HEK293 (cell line): ENCODE results near the gene EIF4B.
A peak's percentile ranks its signal among the peaks of the same experiment; 100 is the strongest.
"Not testable (repeated sequence)": the region's sequence is repeated elsewhere in the genome, so short reads cannot be mapped to it uniquely, and the experiment has no call there.

Source experiments
- CTCF ChIA-PET: fragments of 350-600 bp; formaldehyde crosslinking; extraction: SDS; loops from one replicate; lab custom pipeline; 2021; ENCODE audit warnings: antibody characterized with exemption; lab: Yijun Ruan, JAX
- POLR2A ChIA-PET: fragments of 300-600 bp; formaldehyde crosslinking; extraction: SDS; loops from one replicate; lab custom pipeline; 2020; ENCODE audit warnings: antibody characterized with exemption, inconsistent platforms; lab: Yijun Ruan, JAX
- H3K27ac ChIP-seq: fragments of 200-500 bp; sonication (Bioruptor generic); 2 replicates; pipeline ENCODE4 v1.5.1; 2014; ENCODE audit warnings: low read depth, low read length, control low read depth, inconsistent platforms; ENCODE audit errors: extremely low read depth
- H3K36me3 ChIP-seq, 2 experiments: fragments of 200-500 bp in 1 of 2; sonication (Bioruptor generic) in 1 of 2; 1 replicate in 1 of 2; 2 replicates in 1 of 2; pipeline ENCODE4 v1.5.1; 2014 to 2017; ENCODE audit warnings: inconsistent platforms in 2 of 2, low read length in 2 of 2; ENCODE audit not compliant: control insufficient read depth in 2 of 2, insufficient read depth in 1 of 2
- H3K4me1 ChIP-seq: fragments of 200-500 bp; sonication (Bioruptor generic); 2 replicates; pipeline ENCODE4 v1.5.1; 2014; ENCODE audit warnings: mild to moderate bottlenecking, low read length, inconsistent platforms; ENCODE audit not compliant: control insufficient read depth, insufficient read depth
- H3K4me3 ChIP-seq: 2 replicates; pipeline ENCODE4 v1.5.1; 2011; ENCODE audit warnings: low read depth, mild to moderate bottlenecking, control low read depth, low read length, moderate library complexity
- H3K9me3 ChIP-seq: fragments of 200-500 bp; sonication (Bioruptor generic); 2 replicates; pipeline ENCODE4 v1.5.1; 2014; ENCODE audit warnings: low read depth, low read length, inconsistent platforms; ENCODE audit not compliant: control insufficient read depth, insufficient read depth
- KLF1 ChIP-seq: fragments of 450-650 bp; formaldehyde crosslinking; IDR thresholded peaks from 2 replicates; pipeline ENCODE4 v1.5.1; 2016; ENCODE audit warnings: missing biosample characterization, missing genetic modification characterization
- KLF16 ChIP-seq: fragments of 450-650 bp; formaldehyde crosslinking; IDR thresholded peaks from 2 replicates; pipeline ENCODE4 v1.5.1; 2017; ENCODE audit warnings: missing biosample characterization, missing genetic modification characterization
- SETDB1 ChIP-seq: IDR thresholded peaks from one replicate; pipeline ENCODE4 v1.6.1; 2017; ENCODE audit warnings: mild to moderate bottlenecking, low read length, moderate library complexity, mixed read lengths; ENCODE audit not compliant: insufficient read length
- ZFP37 ChIP-seq: fragments of 450-650 bp; formaldehyde crosslinking; IDR thresholded peaks from 2 replicates; pipeline ENCODE4 v1.5.1; 2016; ENCODE audit warnings: missing biosample characterization, missing genetic modification characterization
- ZNF121 ChIP-seq: fragments of 450-650 bp; formaldehyde crosslinking; IDR thresholded peaks from 2 replicates; pipeline ENCODE4 v1.5.1; 2016; ENCODE audit warnings: missing biosample characterization, missing genetic modification characterization
- ZNF248 ChIP-seq: fragments of 450-650 bp; formaldehyde crosslinking; IDR thresholded peaks from 2 replicates; pipeline ENCODE4 v1.5.1; 2017; ENCODE audit warnings: missing biosample characterization, missing genetic modification characterization
- ZNF394 ChIP-seq: fragments of 450-650 bp; formaldehyde crosslinking; IDR thresholded peaks from 2 replicates; pipeline ENCODE4 v1.5.1; 2016; ENCODE audit warnings: missing biosample characterization, missing genetic modification characterization, mild to moderate bottlenecking, moderate library complexity, borderline replicate concordance
- ZNF558 ChIP-seq: fragments of 450-650 bp; formaldehyde crosslinking; IDR thresholded peaks from 2 replicates; pipeline ENCODE4 v1.5.1; 2016; ENCODE audit warnings: missing biosample characterization, missing genetic modification characterization
- ZSCAN16 ChIP-seq: fragments of 450-650 bp; formaldehyde crosslinking; IDR thresholded peaks from 2 replicates; pipeline ENCODE4 v1.5.1; 2016; ENCODE audit warnings: missing biosample characterization, missing genetic modification characterization
- TF ChIP-seq, protein P1 (sequence below): fragments of 450-650 bp; formaldehyde crosslinking; IDR thresholded peaks from 2 replicates; pipeline ENCODE4 v1.5.1; 2016; ENCODE audit warnings: missing biosample characterization, missing genetic modification characterization
- TF ChIP-seq, protein P2 (sequence below): fragments of 450-650 bp; formaldehyde crosslinking; IDR thresholded peaks from 2 replicates; pipeline ENCODE4 v1.5.1; 2016; ENCODE audit warnings: missing biosample characterization, missing genetic modification characterization
- TF ChIP-seq, protein P3 (sequence below): fragments of 450-650 bp; formaldehyde crosslinking; IDR thresholded peaks from 2 replicates; pipeline ENCODE4 v1.5.1; 2016; ENCODE audit warnings: missing biosample characterization, missing genetic modification characterization
- TF ChIP-seq, protein P4 (sequence below): fragments of 450-650 bp; formaldehyde crosslinking; IDR thresholded peaks from 2 replicates; pipeline ENCODE4 v1.5.1; 2016; ENCODE audit warnings: missing biosample characterization, missing genetic modification characterization
- TF ChIP-seq, protein P5 (sequence below): fragments of 450-650 bp; formaldehyde crosslinking; IDR thresholded peaks from 2 replicates; pipeline ENCODE4 v1.5.1; 2016; ENCODE audit warnings: missing biosample characterization, missing genetic modification characterization

Gene EIF4B

DNA sequence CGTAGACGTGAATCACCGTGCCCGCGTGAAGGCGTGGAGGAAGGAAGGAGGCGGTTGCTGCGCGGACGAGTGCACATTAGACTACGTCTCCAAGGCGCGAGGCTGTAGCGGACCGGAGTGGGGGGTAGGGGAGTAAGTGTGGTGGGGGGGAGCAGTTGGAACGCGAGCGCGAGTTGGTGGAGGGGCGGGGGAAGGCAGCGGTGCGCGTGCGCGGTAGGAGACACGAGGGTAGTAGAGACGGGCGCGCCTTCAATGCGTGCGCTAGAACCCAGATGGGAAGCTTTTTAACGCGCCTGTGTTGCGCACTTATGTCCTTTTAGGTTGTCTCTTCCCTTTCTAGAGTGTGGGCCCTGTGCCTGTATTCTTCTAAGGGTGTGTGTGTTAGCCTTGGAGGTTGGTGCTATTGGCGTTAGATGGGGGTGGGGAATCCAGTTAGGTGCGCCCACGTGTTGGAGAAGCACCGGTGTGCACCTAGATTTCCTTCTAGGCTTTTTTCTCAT, 604 bp downstream of the EIF4B start (continued):
- TF ChIP-seq, protein P1, sequence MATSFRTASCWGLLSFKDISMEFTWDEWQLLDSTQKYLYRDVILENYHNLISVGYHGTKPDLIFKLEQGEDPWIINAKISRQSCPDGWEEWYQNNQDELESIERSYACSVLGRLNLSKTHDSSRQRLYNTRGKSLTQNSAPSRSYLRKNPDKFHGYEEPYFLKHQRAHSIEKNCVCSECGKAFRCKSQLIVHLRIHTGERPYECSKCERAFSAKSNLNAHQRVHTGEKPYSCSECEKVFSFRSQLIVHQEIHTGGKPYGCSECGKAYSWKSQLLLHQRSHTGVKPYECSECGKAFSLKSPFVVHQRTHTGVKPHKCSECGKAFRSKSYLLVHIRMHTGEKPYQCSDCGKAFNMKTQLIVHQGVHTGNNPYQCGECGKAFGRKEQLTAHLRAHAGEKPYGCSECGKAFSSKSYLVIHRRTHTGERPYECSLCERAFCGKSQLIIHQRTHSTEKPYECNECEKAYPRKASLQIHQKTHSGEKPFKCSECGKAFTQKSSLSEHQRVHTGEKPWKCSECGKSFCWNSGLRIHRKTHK (tag by site-specific recombination), result no peak
- TF ChIP-seq SETDB1 (no peak), ZSCAN16 (0 out of 2 replicates have a peak, but pooled peaks have one; percentile 49), KLF16 (0 out of 2 replicates have a peak, but pooled peaks have one; percentile 11)
- TF ChIP-seq, protein P2, sequence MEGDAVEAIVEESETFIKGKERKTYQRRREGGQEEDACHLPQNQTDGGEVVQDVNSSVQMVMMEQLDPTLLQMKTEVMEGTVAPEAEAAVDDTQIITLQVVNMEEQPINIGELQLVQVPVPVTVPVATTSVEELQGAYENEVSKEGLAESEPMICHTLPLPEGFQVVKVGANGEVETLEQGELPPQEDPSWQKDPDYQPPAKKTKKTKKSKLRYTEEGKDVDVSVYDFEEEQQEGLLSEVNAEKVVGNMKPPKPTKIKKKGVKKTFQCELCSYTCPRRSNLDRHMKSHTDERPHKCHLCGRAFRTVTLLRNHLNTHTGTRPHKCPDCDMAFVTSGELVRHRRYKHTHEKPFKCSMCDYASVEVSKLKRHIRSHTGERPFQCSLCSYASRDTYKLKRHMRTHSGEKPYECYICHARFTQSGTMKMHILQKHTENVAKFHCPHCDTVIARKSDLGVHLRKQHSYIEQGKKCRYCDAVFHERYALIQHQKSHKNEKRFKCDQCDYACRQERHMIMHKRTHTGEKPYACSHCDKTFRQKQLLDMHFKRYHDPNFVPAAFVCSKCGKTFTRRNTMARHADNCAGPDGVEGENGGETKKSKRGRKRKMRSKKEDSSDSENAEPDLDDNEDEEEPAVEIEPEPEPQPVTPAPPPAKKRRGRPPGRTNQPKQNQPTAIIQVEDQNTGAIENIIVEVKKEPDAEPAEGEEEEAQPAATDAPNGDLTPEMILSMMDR (tag by site-specific recombination), result 0 out of 2 replicates have a peak, but pooled peaks have one; percentile 8

DNA sequence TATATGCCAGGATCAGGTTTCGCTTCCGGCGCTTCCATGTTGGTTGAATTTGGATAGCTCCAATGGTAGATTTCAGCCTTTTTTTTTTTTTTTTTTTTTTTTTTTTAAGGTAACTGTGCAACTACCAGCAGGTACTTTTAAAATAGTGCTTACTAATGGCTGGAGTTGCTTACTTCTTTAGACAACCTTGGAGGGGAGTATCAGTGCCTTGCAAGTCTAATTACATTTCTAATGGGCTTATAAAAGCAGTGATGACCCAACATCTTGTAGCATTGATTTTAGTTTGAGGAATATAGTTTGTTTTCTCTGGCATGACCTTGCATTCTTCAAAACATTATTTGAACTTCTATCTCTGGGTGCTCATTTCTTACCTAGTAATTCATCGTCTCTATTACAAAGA, 1.1 kb downstream of the EIF4B start:
- ChIA-PET CTCF (interaction anchor here (0.6 to 1.4 kb wide), 5 partner anchors 32 to 786 kb away, joined by 4 to 5 read pairs (median 4); no protein-coding TSS in a partner anchor), POLR2A (interaction anchor here (0.8 kb wide), 1 partner anchor 10 kb away, joined by 3 read pairs; no protein-coding TSS in a partner anchor)
- Histone ChIP-seq H3K27ac (peak overlapping the region; percentile 94; the same call in 1 of the 2 replicates), H3K4me1 (peaks cover 3% of the 10 kb centered on the region), H3K9me3 (no peaks in the 10 kb centered on the region)
- TF ChIP-seq ZNF248 (tag by site-specific recombination), result no peak
- TF ChIP-seq, protein P3, sequence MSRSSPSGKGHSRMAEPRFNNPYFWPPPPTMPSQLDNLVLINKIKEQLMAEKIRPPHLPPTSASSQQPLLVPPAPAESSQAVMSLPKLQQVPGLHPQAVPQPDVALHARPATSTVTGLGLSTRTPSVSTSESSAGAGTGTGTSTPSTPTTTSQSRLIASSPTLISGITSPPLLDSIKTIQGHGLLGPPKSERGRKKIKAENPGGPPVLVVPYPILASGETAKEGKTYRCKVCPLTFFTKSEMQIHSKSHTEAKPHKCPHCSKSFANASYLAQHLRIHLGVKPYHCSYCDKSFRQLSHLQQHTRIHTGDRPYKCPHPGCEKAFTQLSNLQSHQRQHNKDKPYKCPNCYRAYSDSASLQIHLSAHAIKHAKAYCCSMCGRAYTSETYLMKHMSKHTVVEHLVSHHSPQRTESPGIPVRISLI (tag by site-specific recombination), result peak; percentile 57
- TF ChIP-seq, protein P4, sequence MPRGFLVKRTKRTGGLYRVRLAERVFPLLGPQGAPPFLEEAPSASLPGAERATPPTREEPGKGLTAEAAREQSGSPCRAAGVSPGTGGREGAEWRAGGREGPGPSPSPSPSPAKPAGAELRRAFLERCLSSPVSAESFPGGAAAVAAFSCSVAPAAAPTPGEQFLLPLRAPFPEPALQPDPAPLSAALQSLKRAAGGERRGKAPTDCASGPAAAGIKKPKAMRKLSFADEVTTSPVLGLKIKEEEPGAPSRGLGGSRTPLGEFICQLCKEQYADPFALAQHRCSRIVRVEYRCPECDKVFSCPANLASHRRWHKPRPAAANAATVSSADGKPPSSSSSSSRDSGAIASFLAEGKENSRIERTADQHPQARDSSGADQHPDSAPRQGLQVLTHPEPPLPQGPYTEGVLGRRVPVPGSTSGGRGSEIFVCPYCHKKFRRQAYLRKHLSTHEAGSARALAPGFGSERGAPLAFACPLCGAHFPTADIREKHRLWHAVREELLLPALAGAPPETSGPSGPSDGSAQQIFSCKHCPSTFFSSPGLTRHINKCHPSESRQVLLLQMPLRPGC, result no peak
- TF ChIP-seq ZNF558 (tag by site-specific recombination), result 0 out of 2 replicates have a peak, but pooled peaks have one; percentile 41
- TF ChIP-seq, protein P5, sequence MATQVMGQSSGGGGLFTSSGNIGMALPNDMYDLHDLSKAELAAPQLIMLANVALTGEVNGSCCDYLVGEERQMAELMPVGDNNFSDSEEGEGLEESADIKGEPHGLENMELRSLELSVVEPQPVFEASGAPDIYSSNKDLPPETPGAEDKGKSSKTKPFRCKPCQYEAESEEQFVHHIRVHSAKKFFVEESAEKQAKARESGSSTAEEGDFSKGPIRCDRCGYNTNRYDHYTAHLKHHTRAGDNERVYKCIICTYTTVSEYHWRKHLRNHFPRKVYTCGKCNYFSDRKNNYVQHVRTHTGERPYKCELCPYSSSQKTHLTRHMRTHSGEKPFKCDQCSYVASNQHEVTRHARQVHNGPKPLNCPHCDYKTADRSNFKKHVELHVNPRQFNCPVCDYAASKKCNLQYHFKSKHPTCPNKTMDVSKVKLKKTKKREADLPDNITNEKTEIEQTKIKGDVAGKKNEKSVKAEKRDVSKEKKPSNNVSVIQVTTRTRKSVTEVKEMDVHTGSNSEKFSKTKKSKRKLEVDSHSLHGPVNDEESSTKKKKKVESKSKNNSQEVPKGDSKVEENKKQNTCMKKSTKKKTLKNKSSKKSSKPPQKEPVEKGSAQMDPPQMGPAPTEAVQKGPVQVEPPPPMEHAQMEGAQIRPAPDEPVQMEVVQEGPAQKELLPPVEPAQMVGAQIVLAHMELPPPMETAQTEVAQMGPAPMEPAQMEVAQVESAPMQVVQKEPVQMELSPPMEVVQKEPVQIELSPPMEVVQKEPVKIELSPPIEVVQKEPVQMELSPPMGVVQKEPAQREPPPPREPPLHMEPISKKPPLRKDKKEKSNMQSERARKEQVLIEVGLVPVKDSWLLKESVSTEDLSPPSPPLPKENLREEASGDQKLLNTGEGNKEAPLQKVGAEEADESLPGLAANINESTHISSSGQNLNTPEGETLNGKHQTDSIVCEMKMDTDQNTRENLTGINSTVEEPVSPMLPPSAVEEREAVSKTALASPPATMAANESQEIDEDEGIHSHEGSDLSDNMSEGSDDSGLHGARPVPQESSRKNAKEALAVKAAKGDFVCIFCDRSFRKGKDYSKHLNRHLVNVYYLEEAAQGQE (tag by site-specific recombination), result peak; percentile 36; the same call in 1 of the 2 replicates
- no peak for TF ChIP-seq ZFP37
- TF ChIP-seq, all 188 proteins: peak for 3
- Histone ChIP-seq H3K4me3 (peak overlapping the region; percentile 65), H3K36me3 (peaks cover 18 to 25% of the 10 kb centered on the region in 2 experiments; a peak in 2 of 3 replicates)

DNA sequence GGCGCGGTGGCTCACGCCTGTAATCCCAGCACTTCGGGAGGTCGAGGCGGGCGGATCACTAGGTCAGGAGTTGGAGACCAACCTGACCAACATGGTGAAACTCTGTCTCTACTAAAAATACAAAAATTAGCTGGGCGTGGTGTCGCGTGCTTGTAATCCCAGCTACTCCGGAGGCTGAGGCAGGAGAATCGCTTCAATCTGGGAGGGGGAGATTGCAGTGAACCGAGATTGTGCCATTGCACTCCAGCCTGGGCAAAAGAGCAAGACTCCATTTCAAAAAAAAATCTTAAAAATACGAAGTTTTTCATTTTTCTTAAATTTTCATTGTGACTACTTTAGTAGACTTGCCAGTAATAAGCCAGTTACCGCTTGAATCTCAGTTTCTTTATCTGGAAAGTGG, 2.5 kb downstream of the EIF4B start:
- peaks cover 22 to 30% of the 10 kb centered on the region in 2 experiments; a peak in 2 of 3 replicates for H3K36me3 ChIP-seq
- POLR2A ChIA-PET, H3K4me3 ChIP-seq, CTCF ChIA-PET, H3K4me1 ChIP-seq, H3K27ac ChIP-seq, H3K9me3 ChIP-seq: not testable (repeated sequence)
- peak; percentile 24; the same call in 1 of the 2 replicates for TF ChIP-seq KLF1 (tag by site-specific recombination)
- TF ChIP-seq ZNF394, result peak; percentile 84; the same call in 1 of the 2 replicates
- peak; percentile 51; the same call in 1 of the 2 replicates for TF ChIP-seq ZNF121 (tag by site-specific recombination)
